Upper lobe of left lung (tissue), 6 donors: ENCODE measurements around the gene MYBPH. TPM values are rescaled to one million over a fixed set of nuclear protein-coding genes. Genes with fewer than 3 reads are reported as not detected.

Experiments
- ATAC-seq, 2 donors: fragments of 200-7000 bp; cut with Tn5 transposase; one replicate each; pipeline ENCODE4 v1.9.1; 2022; ENCODE audit warnings: mild to moderate bottlenecking in 2 of 2, moderate library complexity in 2 of 2; ENCODE audit not compliant: low FRiP score in 2 of 2
- DNase-seq, 2 donors: peaks; one replicate each; pipeline ENCODE4 v3.0.0-alpha.2; 2019 to 2020
- H3K27ac ChIP-seq, 4 donors: fragments of 200-600 bp; sonication (generic); one replicate each; pipeline ENCODE4 v1.5.1; 2016 to 2019
- H3K27me3 ChIP-seq, 4 donors: fragments of 200-600 bp; sonication (generic); one replicate each; pipeline ENCODE4 v1.5.1; 2017 to 2019
- H3K36me3 ChIP-seq, 4 donors: fragments of 200-600 bp; sonication (generic); one replicate each; pipeline ENCODE4 v1.5.1; 2016 to 2019
- H3K4me1 ChIP-seq, 4 donors: fragments of 200-600 bp; sonication (generic); one replicate each; pipeline ENCODE4 v1.5.1; 2018 to 2019
- H3K4me3 ChIP-seq, 4 donors: fragments of 200-600 bp; sonication (generic); one replicate each; pipeline ENCODE4 v1.5.1; 2017 to 2019; ENCODE audit warnings: mild to moderate bottlenecking in 2 of 4, moderate library complexity in 1 of 4
- H3K9me3 ChIP-seq, 4 donors: fragments of 200-600 bp; sonication (generic); one replicate each; pipeline ENCODE4 v1.5.1; 2018 to 2019
- CTCF ChIP-seq, 6 experiments: fragments of 450-650 bp in 4 of 6; fragments of 200-600 bp in 2 of 6; sonication (generic) in 2 of 6; IDR thresholded peaks; one replicate each; pipeline ENCODE4 v1.5.1; 2016 to 2019; ENCODE audit warnings: antibody characterized with exemption in 6 of 6
- EP300 ChIP-seq, 4 donors: sonication (generic); formaldehyde crosslinking; IDR thresholded peaks; one replicate each; pipeline ENCODE4 v1.5.1; 2017; ENCODE audit warnings: antibody characterized with exemption in 4 of 4, control low read depth in 2 of 4
- POLR2A ChIP-seq, 4 donors: fragments of 450-650 bp; IDR thresholded peaks; one replicate each; pipeline ENCODE4 v1.5.1; 2016 to 2017; ENCODE audit warnings: antibody characterized with exemption in 4 of 4, mild to moderate bottlenecking in 2 of 4
- POLR2AphosphoS5 ChIP-seq, 2 donors: sonication (generic); formaldehyde crosslinking; IDR thresholded peaks; one replicate each; pipeline ENCODE4 v1.5.1; 2017; ENCODE audit warnings: antibody characterized with exemption in 2 of 2
- WGBS, 2 donors: methylation state at CpG; one replicate each; pipeline ENCODE4 v1.1.5; 2017 to 2018; 5-methylcytosine and 5-hydroxymethylcytosine counted together
- total RNA-seq, 6 donors: library from RNA; depleted of rRNA in 4 of 6; stranded (reverse); fragments of >200 nt in 4 of 6; gene quantifications; one replicate each; pipeline versions ENCODE4 v1.1.0 to v1.2.1, GENCODE V29; 2016 to 2021
- donor health status: DM: no; HTN: no; CAD: no; lungs with moderate emphysema.
- donor health status: DM: no; HTN: yes; CAD: no; lungs with severe emphysema.

MYBPH gene
- total RNA-seq, 6 donors from 2014 or later: 0.13 to 0.39 (median 0.15) TPM; not detected in 3

- 69 to 80% methylated on average over 15 of the region's 15 CpGs for WGBS, 2 donors
- no peaks in the 10 kb centered on the region for H3K9me3 ChIP-seq
- peak; percentile 19 to 80 for ATAC-seq
- TF ChIP-seq EP300 (IDR thresholded peaks at IDR 0.05) (peak in 1 of 4 donors; percentile 15), CTCF (IDR thresholded peaks at IDR 0.05) (no peak), POLR2A (IDR thresholded peaks at IDR 0.05) (no peak), POLR2AphosphoS5 (IDR thresholded peaks at IDR 0.05) (peak; percentile 60 to 88)
- no peaks in the 10 kb centered on the region for H3K36me3 ChIP-seq
- peak overlapping the region in 3 of 4 donors; percentile 32 to 78 (median 61) for H3K27ac ChIP-seq
- peak in 1 of 2 donors; percentile 48 for DNase-seq
- no peaks in the 10 kb centered on the region for H3K27me3 ChIP-seq
- H3K4me1 ChIP-seq: peaks cover 7 to 40% (median 12%) of the 10 kb centered on the region in 4 donors
- H3K4me3 ChIP-seq: no peak overlapping the region
Measured at GRCh38 chr1:203202431-203203245, 27.0 kb upstream of the MYBPH start.

GRCh38 chr1:203201516-203202205 is 26.0 kb upstream of the MYBPH start:
- Histone ChIP-seq H3K9me3 (no peaks in the 10 kb centered on the region), H3K4me3 (no peak overlapping the region), H3K27me3 (no peaks in the 10 kb centered on the region), H3K27ac (peak overlapping the region in 3 of 4 donors; percentile 32 to 78 (median 61)), H3K4me1 (peaks cover 8 to 40% (median 12%) of the 10 kb centered on the region in 4 donors), H3K36me3 (no peaks in the 10 kb centered on the region)
- TF ChIP-seq EP300 (IDR thresholded peaks at IDR 0.05) (no peak), POLR2A (IDR thresholded peaks at IDR 0.05) (no peak), POLR2AphosphoS5 (IDR thresholded peaks at IDR 0.05) (no peak), CTCF (IDR thresholded peaks at IDR 0.05) (no peak)
- 73 to 86% methylated on average over 10 of the region's 10 CpGs for WGBS, 2 donors
- DNase-seq (no peak), ATAC-seq (no peak)

- Histone ChIP-seq H3K9me3 (no peaks in the 10 kb centered on the region), H3K4me3 (no peak overlapping the region), H3K36me3 (no peaks in the 10 kb centered on the region), H3K27me3 (no peaks in the 10 kb centered on the region), H3K27ac (peak overlapping the region; percentile 45 to 75 (median 64)), H3K4me1 (peaks cover 8 to 36% (median 12%) of the 10 kb centered on the region in 4 donors)
- no peak for ATAC-seq
- DNase-seq: no peak
- no peak for TF ChIP-seq CTCF (IDR thresholded peaks at IDR 0.05)
- TF ChIP-seq EP300 (IDR thresholded peaks at IDR 0.05): no peak
- TF ChIP-seq POLR2A (IDR thresholded peaks at IDR 0.05): no peak
- TF ChIP-seq POLR2AphosphoS5 (IDR thresholded peaks at IDR 0.05): no peak
- 69 to 70% methylated on average over 1 of the region's 1 CpG for WGBS, 2 donors
Measured at GRCh38 chr1:203200916-203201315, 25.3 kb upstream of the MYBPH start.

GRCh38 chr1:203199816-203200571 is 24.4 kb upstream of the MYBPH start:
- TF ChIP-seq CTCF (IDR thresholded peaks at IDR 0.05) (no peak), POLR2AphosphoS5 (IDR thresholded peaks at IDR 0.05) (peak in 1 of 2 donors; percentile 50), POLR2A (IDR thresholded peaks at IDR 0.05) (no peak), EP300 (IDR thresholded peaks at IDR 0.05) (no peak)
- peak; percentile 34 to 78 for ATAC-seq
- H3K27ac ChIP-seq: peak overlapping the region; percentile 35 to 75 (median 56)
- no peaks in the 10 kb centered on the region for H3K36me3 ChIP-seq
- DNase-seq: peak in 1 of 2 donors; percentile 58
- H3K4me1 ChIP-seq: peaks cover 8 to 36% (median 12%) of the 10 kb centered on the region in 4 donors
- no peaks in the 10 kb centered on the region for H3K27me3 ChIP-seq
- WGBS, 2 donors: 30 to 35% methylated on average over 8 of the region's 8 CpGs
- H3K4me3 ChIP-seq: no peak overlapping the region
- H3K9me3 ChIP-seq: no peaks in the 10 kb centered on the region
